ENCODE data around the gene SPAG16.
"Not testable (repeated sequence)": the region's sequence is repeated elsewhere in the genome, so short reads cannot be mapped to it uniquely, and the experiment has no call there.

Gene SPAG16

DNA sequence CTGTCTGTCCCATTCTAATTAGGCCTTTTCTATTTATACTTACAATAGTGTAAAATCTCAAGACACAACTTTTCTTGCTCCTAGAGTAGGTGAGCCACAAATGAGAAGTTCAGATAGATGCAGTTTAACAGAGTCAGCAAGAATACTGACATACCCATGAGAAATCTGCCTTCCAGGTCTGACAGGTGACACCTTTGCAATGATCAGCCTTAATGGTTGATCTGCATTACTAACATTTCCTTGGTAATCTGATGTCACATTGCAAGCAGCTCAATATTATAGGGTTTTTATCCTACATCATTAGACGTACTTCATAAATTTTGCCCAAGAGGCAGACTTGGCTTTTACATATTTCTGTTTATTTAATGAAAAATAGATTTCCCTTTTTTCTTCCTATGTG lies 767.3 kb downstream of the SPAG16 start:
- no peak overlapping the region for H3K9ac ChIP-seq (ENCODE audit: insufficient read length)
- TF ChIP-seq FOXP2 (optimal IDR thresholded peaks at IDR 0.05; ENCODE audit: control extremely low read depth, extremely low read length, insufficient read depth) (no peak), POLR2AphosphoS5 (IDR thresholded peaks at IDR 0.05; ENCODE audit: borderline replicate concordance, low read depth, low read length) (no peak), EZH2 (IDR thresholded peaks at IDR 0.05) (no peak)
- H3K27ac ChIP-seq = no peak overlapping the region
- H3K4me3 ChIP-seq = no peak overlapping the region
- no peaks in the 10 kb centered on the region for H3K36me3 ChIP-seq (ENCODE audit: insufficient read depth, low read length)
- H3K9me3 ChIP-seq (ENCODE audit: low read depth, low read length) = no peaks in the 10 kb centered on the region
- DNase-seq (ENCODE audit: low read depth, low spot score) = no peak

DNA sequence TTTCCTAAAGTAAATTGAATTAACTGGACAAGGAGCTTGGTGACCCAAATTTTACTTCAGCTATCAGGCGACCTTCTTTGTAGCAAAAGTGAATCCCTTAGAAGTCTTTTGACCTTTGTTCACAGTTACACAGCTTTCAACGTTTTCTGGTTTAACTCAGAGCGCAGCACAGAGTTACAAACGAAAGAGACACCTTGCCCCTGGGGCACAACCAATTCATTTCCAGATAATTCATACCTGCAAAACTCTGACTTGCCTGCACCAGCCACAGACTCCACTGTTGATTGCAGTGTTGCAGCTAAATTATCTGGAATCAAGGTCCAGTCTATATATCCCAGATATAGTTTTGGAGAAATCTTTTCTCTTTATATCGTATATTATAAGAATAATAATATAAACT lies 768.0 kb downstream of the SPAG16 start:
- TF ChIP-seq EZH2 (IDR thresholded peaks at IDR 0.05) (no peak), FOXP2 (optimal IDR thresholded peaks at IDR 0.05; ENCODE audit: control extremely low read depth, extremely low read length, insufficient read depth) (no peak), POLR2AphosphoS5 (IDR thresholded peaks at IDR 0.05; ENCODE audit: borderline replicate concordance, low read depth, low read length) (no peak)
- no peak for DNase-seq (ENCODE audit: low read depth, low spot score)

DNA sequence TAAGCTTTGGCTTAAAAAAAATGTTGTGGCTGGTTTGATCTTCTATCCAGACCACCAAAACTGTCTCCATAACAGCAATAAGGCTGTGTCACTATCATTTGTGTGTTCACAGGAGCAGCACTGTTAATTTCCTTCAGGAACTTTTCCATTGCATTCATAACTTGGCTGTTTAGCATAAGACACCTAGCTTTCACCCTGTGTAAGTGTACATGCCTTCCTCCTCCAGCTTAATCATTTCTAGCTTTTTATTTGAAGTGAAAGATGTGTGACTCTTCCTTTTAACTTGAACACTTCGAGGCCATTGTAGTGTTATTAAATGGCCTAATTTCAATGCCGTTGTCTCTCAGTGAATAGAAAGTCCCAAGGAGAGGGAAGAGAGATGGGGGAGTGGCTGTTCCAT lies 773.7 kb downstream of the SPAG16 start:
- H3K9me3 ChIP-seq (ENCODE audit: low read depth, low read length) = no peaks in the 10 kb centered on the region
- H3K27ac ChIP-seq = no peak overlapping the region
- H3K36me3 ChIP-seq (ENCODE audit: insufficient read depth, low read length) = no peaks in the 10 kb centered on the region
- DNase-seq (ENCODE audit: low read depth, low spot score) = no peak
- TF ChIP-seq POLR2AphosphoS5 (IDR thresholded peaks at IDR 0.05; ENCODE audit: borderline replicate concordance, low read depth, low read length) = no peak
- TF ChIP-seq FOXP2 (optimal IDR thresholded peaks at IDR 0.05; ENCODE audit: control extremely low read depth, extremely low read length, insufficient read depth) = no peak
- no peak for TF ChIP-seq EZH2 (IDR thresholded peaks at IDR 0.05)
- no peak overlapping the region for H3K4me3 ChIP-seq
- no peak overlapping the region for H3K9ac ChIP-seq (ENCODE audit: insufficient read length)

More for the DNA sequence above, 768.0 kb downstream of the SPAG16 start:
- Histone ChIP-seq H3K27ac (no peak overlapping the region), H3K9me3 (ENCODE audit: low read depth, low read length) (no peaks in the 10 kb centered on the region), H3K36me3 (ENCODE audit: insufficient read depth, low read length) (no peaks in the 10 kb centered on the region), H3K4me3 (no peak overlapping the region), H3K9ac (ENCODE audit: insufficient read length) (no peak overlapping the region)

DNA sequence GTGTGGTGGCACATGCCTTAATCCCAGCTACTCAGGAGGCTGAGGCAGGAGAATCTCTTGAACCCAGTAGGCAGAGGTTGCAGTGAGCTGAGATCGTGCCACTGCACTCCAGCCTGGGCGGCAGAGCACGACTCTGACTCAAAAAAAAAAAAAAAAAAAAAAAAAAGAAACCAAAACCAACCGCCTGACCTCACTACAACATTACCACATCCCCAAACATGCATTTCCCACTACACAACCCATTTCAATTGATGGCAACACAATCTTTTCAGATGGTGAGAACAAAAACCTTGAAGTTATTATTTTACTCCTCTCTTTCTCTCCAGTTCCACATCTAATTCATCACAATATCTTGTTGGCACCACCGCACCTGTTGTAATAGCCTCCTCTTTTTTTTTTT lies 778.0 kb downstream of the SPAG16 start:
- H3K9me3 ChIP-seq (ENCODE audit: low read depth, low read length); H3K36me3 ChIP-seq (ENCODE audit: insufficient read depth, low read length); H3K27ac ChIP-seq; H3K4me3 ChIP-seq; DNase-seq (ENCODE audit: low read depth, low spot score); H3K9ac ChIP-seq (ENCODE audit: insufficient read length): not testable (repeated sequence)

DNA sequence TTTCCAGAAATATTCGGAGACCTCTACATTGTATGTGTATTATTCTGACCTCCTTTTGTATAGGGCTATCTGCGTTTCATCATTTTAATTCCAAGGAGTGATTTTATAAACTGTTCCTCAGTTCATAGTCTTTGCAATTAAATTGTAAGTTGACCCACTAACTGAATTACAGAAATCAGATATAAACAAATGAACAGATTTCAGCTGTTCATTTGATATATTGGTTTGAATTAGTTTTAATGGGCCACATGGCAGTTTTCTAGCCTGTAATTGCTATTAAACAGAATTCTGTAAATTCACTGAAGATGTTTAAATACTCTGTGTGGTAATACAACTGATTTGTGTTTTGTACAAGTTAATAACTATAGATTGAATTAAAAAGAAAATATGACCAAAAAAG lies 780.2 kb downstream of the SPAG16 start:
- TF ChIP-seq FOXP2 (optimal IDR thresholded peaks at IDR 0.05; ENCODE audit: control extremely low read depth, extremely low read length, insufficient read depth) = no peak
- TF ChIP-seq POLR2AphosphoS5 (IDR thresholded peaks at IDR 0.05; ENCODE audit: borderline replicate concordance, low read depth, low read length) = no peak
- no peak for TF ChIP-seq EZH2 (IDR thresholded peaks at IDR 0.05)
- Histone ChIP-seq H3K9me3 (ENCODE audit: low read depth, low read length) (no peaks in the 10 kb centered on the region), H3K36me3 (ENCODE audit: insufficient read depth, low read length) (no peaks in the 10 kb centered on the region), H3K27ac (no peak overlapping the region), H3K4me3 (no peak overlapping the region), H3K9ac (ENCODE audit: insufficient read length) (no peak overlapping the region)
- no peak for DNase-seq (ENCODE audit: low read depth, low spot score)

DNA sequence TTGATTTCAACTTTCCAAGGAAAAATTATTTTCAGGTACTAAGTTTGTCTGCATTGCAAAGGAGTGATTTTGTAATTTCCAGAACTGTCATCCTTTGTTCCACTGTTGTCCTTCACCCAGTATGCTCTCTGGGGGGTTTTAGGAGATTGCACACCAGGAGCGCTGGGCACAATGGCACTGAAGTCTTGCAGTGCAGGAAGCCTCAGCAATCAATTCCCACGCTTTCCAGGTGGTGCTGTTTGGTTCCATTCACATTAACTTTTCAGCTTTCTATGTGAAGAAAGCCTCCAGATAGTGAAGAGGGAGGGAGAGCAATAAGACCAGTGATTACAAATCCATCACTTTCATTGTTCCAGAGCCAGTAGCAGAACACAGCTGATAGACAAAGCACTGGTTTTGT lies 782.6 kb downstream of the SPAG16 start:
- no peak overlapping the region for H3K9ac ChIP-seq (ENCODE audit: insufficient read length)
- no peak for TF ChIP-seq EZH2 (IDR thresholded peaks at IDR 0.05)
- no peak for TF ChIP-seq POLR2AphosphoS5 (IDR thresholded peaks at IDR 0.05; ENCODE audit: borderline replicate concordance, low read depth, low read length)
- no peak for TF ChIP-seq FOXP2 (optimal IDR thresholded peaks at IDR 0.05; ENCODE audit: control extremely low read depth, extremely low read length, insufficient read depth)
- H3K9me3 ChIP-seq (ENCODE audit: low read depth, low read length) = no peaks in the 10 kb centered on the region
- H3K4me3 ChIP-seq = no peak overlapping the region
- H3K36me3 ChIP-seq (ENCODE audit: insufficient read depth, low read length) = no peaks in the 10 kb centered on the region
- DNase-seq (ENCODE audit: low read depth, low spot score) = no peak
- no peak overlapping the region for H3K27ac ChIP-seq

DNA sequence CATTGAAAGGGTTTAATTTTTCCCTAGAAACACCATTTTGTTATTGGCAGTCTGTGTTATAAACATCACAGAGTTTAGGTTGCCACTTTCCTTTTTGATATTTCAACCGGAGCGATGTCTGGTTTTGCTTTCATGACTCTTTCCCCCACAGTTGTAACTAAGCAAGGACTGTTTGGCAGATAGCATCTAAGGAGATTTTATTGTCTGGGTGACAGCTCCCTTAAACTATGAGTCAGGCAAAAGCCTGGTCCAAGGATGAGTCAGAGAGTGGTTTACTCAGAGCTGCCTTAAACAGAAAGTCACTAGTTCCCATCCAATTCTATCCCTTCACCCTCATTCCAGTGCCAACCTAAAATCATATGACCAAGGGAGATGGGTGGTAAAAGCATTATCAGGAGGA lies 785.0 kb downstream of the SPAG16 start:
- Histone ChIP-seq H3K9me3 (ENCODE audit: low read depth, low read length) (no peaks in the 10 kb centered on the region), H3K36me3 (ENCODE audit: insufficient read depth, low read length) (no peaks in the 10 kb centered on the region), H3K27ac (no peak overlapping the region), H3K9ac (ENCODE audit: insufficient read length) (no peak overlapping the region), H3K4me3 (no peak overlapping the region)
- no peak for DNase-seq (ENCODE audit: low read depth, low spot score)
- no peak for TF ChIP-seq FOXP2 (optimal IDR thresholded peaks at IDR 0.05; ENCODE audit: control extremely low read depth, extremely low read length, insufficient read depth)
- no peak for TF ChIP-seq POLR2AphosphoS5 (IDR thresholded peaks at IDR 0.05; ENCODE audit: borderline replicate concordance, low read depth, low read length)
- TF ChIP-seq EZH2 (IDR thresholded peaks at IDR 0.05) = no peak

DNA sequence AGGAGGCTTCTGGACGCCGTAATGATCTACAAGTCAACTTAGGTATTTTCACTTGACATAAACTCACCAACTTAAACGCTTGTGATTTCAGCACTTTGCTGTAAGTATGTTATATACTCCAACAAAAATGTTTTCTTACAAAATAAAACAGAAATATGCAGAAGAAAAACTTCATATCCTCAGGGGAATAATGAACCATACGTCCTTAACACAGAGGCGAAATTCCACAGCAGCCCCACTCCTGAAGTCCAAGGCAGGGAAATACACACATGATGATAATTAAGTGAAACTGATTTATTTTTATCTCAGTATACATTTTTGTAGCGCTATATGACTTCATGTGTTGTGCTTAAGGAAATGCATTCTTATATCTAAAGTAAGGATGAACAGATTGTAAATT lies 791.2 kb downstream of the SPAG16 start:
- no peak for DNase-seq (ENCODE audit: low read depth, low spot score)
- Histone ChIP-seq H3K4me3 (no peak overlapping the region), H3K9me3 (ENCODE audit: low read depth, low read length) (no peaks in the 10 kb centered on the region), H3K36me3 (ENCODE audit: insufficient read depth, low read length) (no peaks in the 10 kb centered on the region), H3K27ac (no peak overlapping the region), H3K9ac (ENCODE audit: insufficient read length) (no peak overlapping the region)
- TF ChIP-seq POLR2AphosphoS5 (IDR thresholded peaks at IDR 0.05; ENCODE audit: borderline replicate concordance, low read depth, low read length) = no peak
- TF ChIP-seq FOXP2 (optimal IDR thresholded peaks at IDR 0.05; ENCODE audit: control extremely low read depth, extremely low read length, insufficient read depth) = no peak
- TF ChIP-seq EZH2 (IDR thresholded peaks at IDR 0.05) = no peak

DNA sequence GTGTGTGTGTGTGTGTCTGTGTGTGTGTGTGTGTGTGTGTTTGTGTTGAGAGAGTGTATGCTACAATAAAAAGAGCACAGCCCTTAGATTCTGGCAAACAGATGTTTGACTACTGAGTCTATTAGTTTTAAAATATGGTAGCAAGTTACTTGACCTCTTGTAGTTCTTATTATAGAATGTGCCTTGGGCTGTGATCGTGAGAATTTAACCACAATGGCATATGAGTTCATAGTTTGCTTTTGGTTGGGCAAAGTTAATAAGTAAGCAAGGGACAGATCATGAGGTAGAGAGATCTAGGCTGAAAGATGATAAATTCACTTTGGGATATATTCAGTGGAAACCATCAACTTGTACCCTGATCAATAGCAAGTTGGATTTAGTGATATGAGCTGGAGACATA lies 792.3 kb downstream of the SPAG16 start:
- Histone ChIP-seq H3K4me3 (no peak overlapping the region), H3K9ac (ENCODE audit: insufficient read length) (no peak overlapping the region), H3K27ac (no peak overlapping the region), H3K36me3 (ENCODE audit: insufficient read depth, low read length) (no peaks in the 10 kb centered on the region), H3K9me3 (ENCODE audit: low read depth, low read length) (no peaks in the 10 kb centered on the region)
- TF ChIP-seq FOXP2 (optimal IDR thresholded peaks at IDR 0.05; ENCODE audit: control extremely low read depth, extremely low read length, insufficient read depth) (no peak), EZH2 (IDR thresholded peaks at IDR 0.05) (no peak), POLR2AphosphoS5 (IDR thresholded peaks at IDR 0.05; ENCODE audit: borderline replicate concordance, low read depth, low read length) (no peak)
- DNase-seq (ENCODE audit: low read depth, low spot score) = no peak
